Measurements from ENCODE around the gene ANO6.
A peak's percentile ranks its signal among the peaks of the same experiment; 100 is the strongest.
"Not testable (repeated sequence)": the region's sequence is repeated elsewhere in the genome, so short reads cannot be mapped to it uniquely, and the experiment has no call there.

The ANO6 gene

GRCh38 chr12:45234139-45234865 is 18.4 kb downstream of the ANO6 start:
- peak; percentile 59 for DNase-seq (ENCODE audit: low read depth)
- no peak overlapping the region for H3K4me3 ChIP-seq (ENCODE audit: low read depth, low read length)
- no peak for TF ChIP-seq CTCF (IDR thresholded peaks at IDR 0.05; ENCODE audit: low read depth, low read length)
- TF ChIP-seq MYC (IDR thresholded peaks at IDR 0.05; ENCODE audit: low read depth, low read length), result no peak

GRCh38 chr12:45235087-45236025 is 19.5 kb downstream of the ANO6 start:
- TF ChIP-seq POLR2A (IDR thresholded peaks at IDR 0.05; ENCODE audit: extremely low read depth, insufficient read length), result no peak
- TF ChIP-seq CTCF (IDR thresholded peaks at IDR 0.05; ENCODE audit: low read depth, low read length), result no peak
- no peak for TF ChIP-seq MAX (IDR thresholded peaks at IDR 0.05; ENCODE audit: low read depth, low read length)
- no peak for TF ChIP-seq MYC (IDR thresholded peaks at IDR 0.05; ENCODE audit: low read depth, low read length)
- no peak overlapping the region for H3K4me3 ChIP-seq (ENCODE audit: low read depth, low read length)
- DNase-seq (ENCODE audit: low read depth), result peak; percentile 38

GRCh38 chr12:45236383-45236782 is 20.5 kb downstream of the ANO6 start:
- not testable (repeated sequence) for DNase-seq (ENCODE audit: low read depth)

GRCh38 chr12:45242180-45242579 is 26.3 kb downstream of the ANO6 start:
- DNase-seq (ENCODE audit: low read depth), result no peak
- H3K4me3 ChIP-seq (ENCODE audit: low read depth, low read length), result no peak overlapping the region
- no peak for TF ChIP-seq MYC (IDR thresholded peaks at IDR 0.05; ENCODE audit: low read depth, low read length)
- no peak for TF ChIP-seq CTCF (IDR thresholded peaks at IDR 0.05; ENCODE audit: low read depth, low read length)
- TF ChIP-seq POLR2A (IDR thresholded peaks at IDR 0.05; ENCODE audit: extremely low read depth, insufficient read length), result no peak
- no peak for TF ChIP-seq MAX (IDR thresholded peaks at IDR 0.05; ENCODE audit: low read depth, low read length)

More at GRCh38 chr12:45236383-45236782, 20.5 kb downstream of the ANO6 start:
- not testable (repeated sequence) for H3K4me3 ChIP-seq (ENCODE audit: low read depth, low read length)

GRCh38 chr12:45243963-45244362 is 28.1 kb downstream of the ANO6 start:
- DNase-seq (ENCODE audit: low read depth), result no peak
- no peak overlapping the region for H3K4me3 ChIP-seq (ENCODE audit: low read depth, low read length)
- TF ChIP-seq CTCF (IDR thresholded peaks at IDR 0.05; ENCODE audit: low read depth, low read length) (no peak), MYC (IDR thresholded peaks at IDR 0.05; ENCODE audit: low read depth, low read length) (no peak), POLR2A (IDR thresholded peaks at IDR 0.05; ENCODE audit: extremely low read depth, insufficient read length) (no peak), MAX (IDR thresholded peaks at IDR 0.05; ENCODE audit: low read depth, low read length) (no peak)

GRCh38 chr12:45244561-45245343 is 28.9 kb downstream of the ANO6 start:
- DNase-seq (ENCODE audit: low read depth), result peak; percentile 61
- TF ChIP-seq POLR2A (IDR thresholded peaks at IDR 0.05; ENCODE audit: extremely low read depth, insufficient read length) (no peak), MYC (IDR thresholded peaks at IDR 0.05; ENCODE audit: low read depth, low read length) (no peak), MAX (IDR thresholded peaks at IDR 0.05; ENCODE audit: low read depth, low read length) (no peak), CTCF (IDR thresholded peaks at IDR 0.05; ENCODE audit: low read depth, low read length) (no peak)
- H3K4me3 ChIP-seq (ENCODE audit: low read depth, low read length), result no peak overlapping the region

All from NB4 (cell line).